HG02840 (cell line): ENCODE results near the gene LPCAT4.
"Not testable (repeated sequence)": the region's sequence is repeated elsewhere in the genome, so short reads cannot be mapped to it uniquely, and the experiment has no call there.

Experiments used
- ATAC-seq: cut with Tn5 transposase; IDR thresholded peaks from one replicate; pipeline ENCODE4 v1.9.1; 2021; ENCODE audit warnings: mild to moderate bottlenecking, moderate library complexity, moderate number of reproducible peaks; ENCODE audit not compliant: unreplicated experiment, low FRiP score

The LPCAT4 gene

GRCh38 chr15:34364041-34364440 lies 3.0 kb downstream of the LPCAT4 start:
- ATAC-seq: no peak

- ATAC-seq: no peak
Observed at GRCh38 chr15:34362047-34362773, 4.8 kb downstream of the LPCAT4 start.

- no peak for ATAC-seq
Observed at GRCh38 chr15:34361278-34361677, 5.7 kb downstream of the LPCAT4 start.

GRCh38 chr15:34360298-34360697 lies 6.7 kb downstream of the LPCAT4 start:
- ATAC-seq: no peak

GRCh38 chr15:34359416-34359815 lies 7.6 kb downstream of the LPCAT4 start:
- no peak for ATAC-seq

- no peak for ATAC-seq
Observed at GRCh38 chr15:34358948-34359347, 8.0 kb downstream of the LPCAT4 start.

GRCh38 chr15:34358367-34358766 lies 8.6 kb downstream of the LPCAT4 start:
- ATAC-seq: no peak

- ATAC-seq: no peak
Observed at GRCh38 chr15:34357653-34358052, 9.3 kb downstream of the LPCAT4 start.

- no peak for ATAC-seq
Observed at GRCh38 chr15:34355241-34355640, 11.8 kb downstream of the LPCAT4 start.

- no peak for ATAC-seq
Observed at GRCh38 chr15:34354286-34354685, 12.7 kb downstream of the LPCAT4 start.

- no peak for ATAC-seq
Observed at GRCh38 chr15:34353627-34354026, 13.4 kb downstream of the LPCAT4 start.

- ATAC-seq: not testable (repeated sequence)
Observed at GRCh38 chr15:34352996-34353395, 14.0 kb downstream of the LPCAT4 start.

GRCh38 chr15:34349769-34350168 lies 17.2 kb downstream of the LPCAT4 start:
- ATAC-seq: no peak

- no peak for ATAC-seq
Observed at GRCh38 chr15:34348735-34349300, 18.2 kb downstream of the LPCAT4 start.

- no peak for ATAC-seq
Observed at GRCh38 chr15:34347951-34348638, 18.9 kb downstream of the LPCAT4 start.

- peak; percentile 84 for ATAC-seq
Observed at GRCh38 chr15:34342737-34343575, 24.0 kb downstream of the LPCAT4 start, which contains the start of the genes NOP10 and NUTM1. NOP10 (minus strand) TSS chr15:34343136; CDS start chr15:34343073, 63 bp downstream. NUTM1 (plus strand) TSS chr15:34343315; CDS start chr15:34343697, 382 bp downstream.

- not testable (repeated sequence) for ATAC-seq
Observed at GRCh38 chr15:34342213-34342736, 24.7 kb downstream of the LPCAT4 start.

- no peak for ATAC-seq
Observed at GRCh38 chr15:34341381-34342212, 25.4 kb downstream of the LPCAT4 start.

- ATAC-seq: no peak
Observed at GRCh38 chr15:34339946-34340345, 27.1 kb downstream of the LPCAT4 start.
